GM19238 (cell line): ENCODE data around the gene LOXL4.
"Not testable (repeated sequence)": the region's sequence is repeated elsewhere in the genome, so short reads cannot be mapped to it uniquely, and the experiment has no call there.

Experiments
- DNase-seq: peaks from one replicate; pipeline ENCODE4 v3.0.0; 2011; ENCODE audit warnings: low spot score; ENCODE audit not compliant: insufficient read length

LOXL4 gene

GRCh38 chr10:98244586-98244985 lies 23.4 kb downstream of the LOXL4 start:
- DNase-seq = no peak

GRCh38 chr10:98244141-98244540 lies 23.9 kb downstream of the LOXL4 start:
- DNase-seq = no peak

DNA sequence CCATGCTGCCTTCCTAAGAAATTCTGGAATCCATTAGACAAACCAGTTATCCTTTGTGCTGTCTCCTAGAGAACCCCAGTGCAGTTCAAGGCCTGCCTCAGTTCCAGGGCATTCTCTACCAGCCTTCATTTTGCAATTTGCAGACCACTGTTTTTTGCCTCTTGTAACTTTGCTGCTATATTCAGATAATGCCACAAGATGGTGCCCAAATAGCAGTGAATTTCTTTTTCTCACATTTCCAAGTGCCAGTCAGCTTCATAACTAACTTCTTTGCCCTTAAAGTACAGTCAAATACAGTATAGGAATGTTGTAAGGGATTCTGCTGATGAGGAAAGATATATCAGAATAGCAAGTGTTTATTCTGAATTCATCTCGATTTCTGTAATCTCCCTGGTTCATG lies 25.2 kb downstream of the LOXL4 start:
- DNase-seq = no peak

- no peak for DNase-seq
These were observed 27.5 kb downstream of the LOXL4 start for GRCh38 chr10:98240524-98240923.

- no peak for DNase-seq
These were observed 29.6 kb downstream of the LOXL4 start for GRCh38 chr10:98238391-98238790.

- DNase-seq = no peak
These were observed 31.1 kb downstream of the LOXL4 start for GRCh38 chr10:98236862-98237261.

- no peak for DNase-seq
These were observed 32.1 kb downstream of the LOXL4 start for GRCh38 chr10:98235846-98236245.

DNA sequence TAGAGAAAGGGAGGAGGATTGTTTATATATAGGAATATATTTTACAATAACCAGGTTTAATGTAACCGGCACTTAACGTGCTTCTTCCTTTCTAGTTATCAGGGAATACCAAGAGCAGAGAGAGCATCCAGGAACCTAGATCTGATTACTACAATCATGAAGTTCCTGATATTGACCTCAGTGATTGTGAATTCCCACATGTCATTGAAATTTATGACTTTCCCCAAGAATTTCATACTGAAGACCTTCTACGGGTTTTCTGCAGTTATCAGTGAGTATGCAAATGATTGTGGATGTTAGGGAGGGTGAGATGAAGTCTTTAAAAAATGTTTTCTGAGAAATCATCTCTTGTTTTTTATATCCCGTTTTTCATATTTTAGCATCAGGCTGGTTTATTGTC lies 36.6 kb downstream of the LOXL4 start:
- no peak for DNase-seq

DNA sequence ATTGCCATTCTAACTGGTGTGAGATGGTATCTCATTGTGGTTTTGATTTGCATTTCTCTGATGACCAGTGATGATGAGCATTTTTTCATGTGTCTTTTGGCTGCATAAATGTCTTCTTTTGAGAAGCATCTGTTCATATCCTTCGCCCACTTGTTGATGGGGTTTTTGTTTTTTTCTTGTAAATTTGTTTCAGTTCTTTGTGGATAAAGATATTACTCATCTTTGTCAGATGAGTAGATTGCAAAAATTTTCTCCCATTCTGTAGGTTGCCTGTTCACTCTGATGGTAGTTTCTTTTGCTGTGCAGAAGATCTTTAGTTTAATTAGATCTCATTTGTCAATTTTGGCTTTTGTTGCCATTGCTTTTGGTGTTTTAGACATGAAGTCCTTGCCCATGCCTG lies 39.7 kb downstream of the LOXL4 start:
- DNase-seq = not testable (repeated sequence)

DNA sequence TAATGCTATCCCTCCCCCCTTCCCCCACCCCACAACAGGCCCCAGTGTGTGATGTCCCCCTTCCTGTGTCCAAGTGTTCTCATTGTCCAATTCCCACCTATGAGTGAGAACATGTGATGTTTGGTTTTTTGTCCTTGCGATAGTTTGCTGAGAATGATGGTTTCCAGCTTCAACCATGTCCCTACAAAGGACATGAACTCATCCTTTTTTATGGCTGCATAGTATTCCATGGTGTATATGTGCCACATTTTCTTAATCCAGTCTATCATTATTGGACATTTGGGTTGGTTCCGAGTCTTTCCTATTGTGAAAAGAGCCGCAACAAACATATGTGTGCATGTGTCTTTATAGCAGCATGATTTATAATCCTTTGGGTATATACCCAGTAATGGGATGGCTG lies 40.3 kb downstream of the LOXL4 start:
- not testable (repeated sequence) for DNase-seq

GRCh38 chr10:98226508-98227144 lies 41.4 kb downstream of the LOXL4 start:
- no peak for DNase-seq

DNA sequence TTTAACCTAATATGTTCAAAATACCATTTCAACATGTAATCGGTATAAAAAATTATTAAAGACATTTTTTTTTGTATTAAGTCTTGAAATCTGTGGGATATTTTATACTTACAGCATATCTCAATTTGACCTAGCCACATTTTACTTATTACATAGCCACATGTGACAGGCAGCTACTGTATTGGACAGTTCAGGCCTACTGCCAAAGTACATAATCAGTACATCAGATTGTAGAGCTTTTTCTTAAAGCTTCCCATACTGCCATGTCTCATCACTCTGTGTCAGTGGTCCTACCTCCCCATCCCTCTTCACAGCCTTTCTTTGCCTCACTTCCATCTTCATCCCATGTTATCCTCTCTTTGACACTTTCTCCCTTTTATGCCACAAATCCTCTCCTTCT lies 43.0 kb downstream of the LOXL4 start:
- DNase-seq = no peak

DNA sequence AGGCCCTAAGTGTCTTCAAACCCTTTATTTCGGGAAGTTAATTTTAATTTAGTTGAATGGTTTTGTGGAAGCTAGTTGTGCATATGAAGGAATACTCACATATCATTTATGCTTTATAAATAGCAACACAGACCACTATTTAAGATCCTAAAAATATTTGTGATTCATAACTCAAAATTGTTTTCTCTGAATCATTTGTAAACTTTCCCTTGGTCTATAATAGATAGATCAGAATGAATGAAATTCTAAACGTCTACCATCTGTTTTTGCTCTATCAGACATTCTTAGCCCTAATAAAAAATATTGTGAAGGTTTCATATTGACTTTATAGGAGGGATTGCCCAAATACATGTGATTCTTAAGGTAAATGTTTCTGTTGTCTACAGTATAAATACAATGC lies 43.5 kb downstream of the LOXL4 start:
- no peak for DNase-seq

GRCh38 chr10:98223874-98224273 lies 44.1 kb downstream of the LOXL4 start:
- no peak for DNase-seq

DNA sequence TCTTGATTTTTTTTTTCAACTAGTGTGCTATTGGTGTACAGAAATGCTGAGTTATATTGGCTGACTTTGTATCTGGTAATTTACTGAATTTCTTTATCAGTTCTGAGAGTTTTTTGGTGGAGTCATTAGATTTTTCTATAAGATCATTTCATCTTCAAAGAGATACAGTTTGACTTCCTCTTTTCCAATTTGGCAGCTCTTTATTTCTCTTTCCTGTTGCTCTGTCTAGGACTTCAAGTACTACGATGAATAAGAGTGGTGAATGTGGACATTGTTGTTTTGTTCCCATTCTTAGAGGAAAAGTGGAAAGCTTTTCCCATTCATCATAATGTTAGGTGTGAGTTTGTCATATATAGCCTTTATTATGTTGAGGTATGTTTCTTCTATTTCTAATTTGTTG lies 50.2 kb downstream of the LOXL4 start:
- DNase-seq = no peak

DNA sequence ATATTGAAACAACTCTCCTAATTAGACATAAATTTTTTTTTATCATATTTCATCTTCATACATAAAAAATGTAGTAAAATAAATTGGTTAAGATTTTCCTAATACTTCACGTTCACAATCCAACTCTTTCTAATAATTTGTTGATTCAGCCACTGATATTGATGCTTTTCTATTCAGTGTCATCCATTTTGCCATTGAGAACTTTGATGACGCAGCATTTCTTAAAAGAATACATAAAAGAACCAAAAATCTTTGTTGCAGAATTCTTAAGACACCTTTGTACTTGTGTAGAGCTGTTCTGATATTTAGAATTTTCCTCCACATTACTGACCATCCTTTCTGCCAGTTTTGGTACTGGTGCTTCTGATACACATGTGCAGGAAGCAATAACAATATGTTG lies 52.6 kb downstream of the LOXL4 start:
- no peak for DNase-seq

DNA sequence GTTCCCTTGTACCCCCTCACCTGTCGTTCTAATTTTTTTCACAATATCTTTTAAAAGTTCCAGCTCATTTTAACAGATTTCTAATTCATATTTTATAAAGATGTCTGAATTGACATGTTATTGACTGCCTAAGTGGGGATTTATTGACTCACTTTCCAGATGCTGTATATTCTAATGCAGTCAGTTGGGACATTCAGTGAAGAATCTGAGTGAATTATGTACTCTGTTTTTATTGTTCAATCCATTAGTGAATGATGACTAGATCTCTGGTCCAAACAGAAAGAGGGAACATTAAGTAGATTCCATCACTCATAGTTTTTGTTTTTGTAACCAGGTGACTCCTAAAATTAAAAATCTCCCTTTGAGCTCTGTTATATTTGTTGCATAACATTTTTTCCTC lies 54.3 kb downstream of the LOXL4 start:
- no peak for DNase-seq

- no peak for DNase-seq
These were observed 55.8 kb downstream of the LOXL4 start for GRCh38 chr10:98212196-98212595.

GRCh38 chr10:98209441-98209840 lies 58.6 kb downstream of the LOXL4 start:
- no peak for DNase-seq

GRCh38 chr10:98208925-98209324 lies 59.1 kb downstream of the LOXL4 start:
- DNase-seq = no peak

GRCh38 chr10:98205351-98205750 lies 62.6 kb downstream of the LOXL4 start:
- no peak for DNase-seq

GRCh38 chr10:98202378-98202777 lies 65.6 kb downstream of the LOXL4 start:
- no peak for DNase-seq

- no peak for DNase-seq
These were observed 66.2 kb downstream of the LOXL4 start for GRCh38 chr10:98201760-98202159.
